Right atrium auricular region (tissue), 2 donors: Measurements from ENCODE around the gene AKAP8L. TPM values are rescaled to one million over a fixed set of nuclear protein-coding genes. Genes with fewer than 3 reads are reported as not detected.
"Not testable (repeated sequence)": the region's sequence is repeated elsewhere in the genome, so short reads cannot be mapped to it uniquely, and the experiment has no call there.

Experiments used
- DNase-seq: peaks from one replicate; pipeline ENCODE4 v3.0.0-alpha.2; 2019; ENCODE audit warnings: low spot score
- H3K27ac ChIP-seq, 2 donors: fragments of 200-600 bp; sonication (generic); 1 replicate in 1 of 2; 2 replicates in 1 of 2; pipeline ENCODE4 v1.5.1; 2016 to 2019
- H3K27me3 ChIP-seq, 2 donors: fragments of 200-600 bp; sonication (generic); one replicate each; pipeline versions ENCODE4 v1.5.1 to v1.6.0; 2017 to 2019
- H3K36me3 ChIP-seq: fragments of 200-600 bp; sonication (generic); one replicate; pipeline ENCODE4 v1.5.1; 2016
- H3K4me1 ChIP-seq, 2 donors: fragments of 200-600 bp; sonication (generic); one replicate each; pipeline versions ENCODE4 v1.5.1 to v1.6.0; 2017 to 2019
- H3K4me3 ChIP-seq, 2 donors: fragments of 200-600 bp; sonication (generic); 1 replicate in 1 of 2; 2 replicates in 1 of 2; pipeline ENCODE4 v1.5.1; 2017 to 2019; ENCODE audit warnings: mild to moderate bottlenecking in 1 of 2, moderate library complexity in 1 of 2
- H3K9me3 ChIP-seq, 2 donors: fragments of 200-600 bp; sonication (generic); one replicate each; pipeline ENCODE4 v1.5.1; 2019
- microRNA counts, 2 donors: library from miRNA; unstranded; fragments of <30 nt; microRNA quantifications; one replicate each; lab custom pipeline; 2016 to 2017
- microRNA-seq, 2 donors: library from miRNA; unstranded; fragments of <30 nt; microRNA quantifications; one replicate each; pipeline ENCODE4, GENCODE V29; 2016 to 2017; ENCODE audit warnings: borderline number of aligned reads in 2 of 2, borderline replicate concordance in 1 of 2
- total RNA-seq, 2 donors: library from RNA; depleted of rRNA; stranded (reverse); fragments of >200 nt; gene quantifications; one replicate each; pipeline ENCODE4 v1.1.0, GENCODE V29; 2016
- TF ChIP-seq, protein P1 (sequence below), 2 donors: fragments of 200-600 bp; sonication (generic); IDR thresholded peaks; one replicate each; pipeline ENCODE4 v1.5.1; 2019; ENCODE audit warnings: antibody characterized with exemption in 2 of 2

The AKAP8L gene
- total RNA-seq, 2 donors from 2014 or later, result 66.5 to 78.2 TPM

- Histone ChIP-seq H3K36me3 (no peaks in the 10 kb centered on the region), H3K4me3 (no peak overlapping the region), H3K4me1 (peaks cover 0 to 33% of the 10 kb centered on the region in 2 donors), H3K9me3 (no peaks in the 10 kb centered on the region), H3K27me3 (no peaks in the 10 kb centered on the region), H3K27ac (peak overlapping the region; percentile 6 to 57)
- no peak for DNase-seq
- TF ChIP-seq, protein P1, sequence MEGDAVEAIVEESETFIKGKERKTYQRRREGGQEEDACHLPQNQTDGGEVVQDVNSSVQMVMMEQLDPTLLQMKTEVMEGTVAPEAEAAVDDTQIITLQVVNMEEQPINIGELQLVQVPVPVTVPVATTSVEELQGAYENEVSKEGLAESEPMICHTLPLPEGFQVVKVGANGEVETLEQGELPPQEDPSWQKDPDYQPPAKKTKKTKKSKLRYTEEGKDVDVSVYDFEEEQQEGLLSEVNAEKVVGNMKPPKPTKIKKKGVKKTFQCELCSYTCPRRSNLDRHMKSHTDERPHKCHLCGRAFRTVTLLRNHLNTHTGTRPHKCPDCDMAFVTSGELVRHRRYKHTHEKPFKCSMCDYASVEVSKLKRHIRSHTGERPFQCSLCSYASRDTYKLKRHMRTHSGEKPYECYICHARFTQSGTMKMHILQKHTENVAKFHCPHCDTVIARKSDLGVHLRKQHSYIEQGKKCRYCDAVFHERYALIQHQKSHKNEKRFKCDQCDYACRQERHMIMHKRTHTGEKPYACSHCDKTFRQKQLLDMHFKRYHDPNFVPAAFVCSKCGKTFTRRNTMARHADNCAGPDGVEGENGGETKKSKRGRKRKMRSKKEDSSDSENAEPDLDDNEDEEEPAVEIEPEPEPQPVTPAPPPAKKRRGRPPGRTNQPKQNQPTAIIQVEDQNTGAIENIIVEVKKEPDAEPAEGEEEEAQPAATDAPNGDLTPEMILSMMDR (IDR thresholded peaks at IDR 0.05), result no peak
Observed at GRCh38 chr19:15337202-15337601, 81.6 kb downstream of the AKAP8L start.

- not testable (repeated sequence) for H3K36me3 ChIP-seq, H3K4me3 ChIP-seq, DNase-seq, H3K9me3 ChIP-seq, H3K27me3 ChIP-seq
- peaks cover 0 to 34% of the 10 kb centered on the region in 2 donors for H3K4me1 ChIP-seq
- peak overlapping the region; percentile 6 to 57 for H3K27ac ChIP-seq
Observed at GRCh38 chr19:15335992-15336391, 82.8 kb downstream of the AKAP8L start.

GRCh38 chr19:15332311-15332996 is 86.3 kb downstream of the AKAP8L start, which contains the start of gene BRD4:
Gene BRD4 (minus strand): TSS chr19:15332539. CDS start chr19:15273099, 59,440 bp downstream.
- Histone ChIP-seq H3K36me3 (no peaks in the 10 kb centered on the region), H3K4me3 (peak within 1 kb of the TSS; percentile 79 to 97), H3K27ac (peak within 1 kb of the TSS; percentile 88), H3K9me3 (no peaks in the 10 kb centered on the region), H3K27me3 (no peaks in the 10 kb centered on the region), H3K4me1 (peaks cover 0 to 69% of the 10 kb centered on the region in 2 donors)
- TF ChIP-seq, protein P1 (IDR thresholded peaks at IDR 0.05), result no peak
- DNase-seq, result no peak

DNA sequence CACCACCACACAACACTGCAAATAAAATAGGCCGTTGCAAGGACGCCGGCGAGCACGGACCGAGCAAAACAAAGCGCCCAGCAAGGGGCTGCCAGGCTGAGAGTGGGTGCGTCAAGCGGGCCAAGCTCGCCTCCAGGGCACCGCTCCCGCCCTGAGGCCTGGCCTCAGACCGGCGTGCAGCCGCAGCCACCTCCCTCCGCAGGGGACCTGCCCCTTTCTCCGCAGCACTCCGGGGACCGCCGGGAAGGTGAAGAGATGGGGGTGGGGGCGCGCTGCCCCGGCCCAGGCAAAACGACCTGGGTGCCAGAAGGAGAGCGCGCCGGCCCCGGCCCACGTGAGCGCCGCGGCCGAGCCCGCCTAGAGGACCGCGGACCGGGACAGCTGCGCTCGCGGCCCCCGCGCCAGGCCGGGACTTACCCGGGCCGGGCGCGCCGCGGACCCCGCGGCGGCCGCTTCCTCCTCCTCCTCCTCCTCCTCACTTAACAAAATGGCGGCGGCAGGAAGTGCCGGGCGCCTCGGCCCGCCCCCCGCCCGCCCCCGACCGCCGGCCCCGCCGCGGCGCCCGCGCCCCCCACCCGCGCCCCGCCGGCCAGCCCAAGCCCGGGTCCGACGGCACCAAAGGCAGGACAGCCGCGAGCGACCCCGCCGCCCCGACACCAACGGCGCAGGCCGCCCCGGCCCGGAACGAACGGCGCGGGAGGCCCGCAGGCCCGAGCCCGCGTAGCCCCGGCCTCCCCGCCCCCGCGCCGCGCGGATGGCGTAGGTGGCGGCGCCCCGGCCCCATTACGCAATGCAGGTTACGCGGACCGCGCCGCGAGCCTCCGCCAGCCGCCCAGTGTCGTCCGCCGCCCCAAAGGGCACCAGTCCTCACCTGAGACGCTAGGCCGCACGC is 87.1 kb downstream of the AKAP8L start:
- no peak for DNase-seq

DNA sequence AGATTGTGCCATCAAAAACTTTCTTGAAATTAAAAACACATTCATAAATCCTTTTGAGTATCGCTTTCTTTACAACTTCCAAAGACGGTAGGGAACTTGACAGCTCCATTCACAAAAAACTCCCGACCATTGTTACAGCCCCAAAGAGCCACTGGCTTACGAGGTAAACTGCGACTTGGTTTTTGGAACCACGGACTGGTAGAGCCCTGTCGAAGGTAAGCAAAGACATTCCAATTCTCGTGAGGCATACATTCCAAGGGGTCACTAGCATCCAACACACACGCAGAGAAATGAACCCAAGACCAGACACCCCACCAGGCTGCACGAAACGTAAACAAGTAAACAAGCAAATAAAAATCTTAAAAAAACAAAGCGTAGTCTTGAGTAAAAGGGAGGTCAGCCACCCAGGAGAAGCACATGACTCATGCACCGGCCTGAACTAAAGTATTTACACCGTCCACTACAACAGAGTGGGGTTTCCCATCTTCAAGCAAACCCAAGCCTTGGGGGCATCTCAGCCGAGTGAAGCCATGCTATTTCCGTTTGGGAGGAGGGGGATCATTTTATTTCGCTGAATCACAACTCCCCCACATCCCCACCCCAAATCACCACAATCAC is 87.9 kb downstream of the AKAP8L start:
- Histone ChIP-seq H3K27ac (peak overlapping the region; percentile 88), H3K4me3 (peak overlapping the region; percentile 79 to 97), H3K4me1 (peaks cover 0 to 71% of the 10 kb centered on the region in 2 donors), H3K9me3 (no peaks in the 10 kb centered on the region), H3K36me3 (no peaks in the 10 kb centered on the region), H3K27me3 (no peaks in the 10 kb centered on the region)
- TF ChIP-seq, protein P1 (IDR thresholded peaks at IDR 0.05), result no peak
- no peak for DNase-seq

More for the DNA sequence above, 87.1 kb downstream of the AKAP8L start:
- TF ChIP-seq, protein P1 (IDR thresholded peaks at IDR 0.05), result no peak
- Histone ChIP-seq H3K9me3 (no peaks in the 10 kb centered on the region), H3K4me1 (peaks cover 0 to 71% of the 10 kb centered on the region in 2 donors), H3K27me3 (no peaks in the 10 kb centered on the region), H3K36me3 (no peaks in the 10 kb centered on the region), H3K4me3 (peak overlapping the region; percentile 79 to 97), H3K27ac (peak overlapping the region; percentile 88)

MicroRNAs encoded within 50 kb of the gene (microRNA counts, 767-probe panel; counts per million panel counts)
- microRNA hsa-miR-1470 (lab: Ali Mortazavi, UCI), result 0 to 496 counts per million in 2 donors

Small RNAs within 50 kb of the gene (microRNA-seq; reads per million reads assigned to microRNA genes)
- gene MIR1470, result 0 reads per million in 2 donors

Other genes with a start within 250 kb of the AKAP8L start
- gene NOTCH3, start 218.0 kb downstream of the AKAP8L start, total RNA-seq, result 10 to 100 TPM; 16.8 to 34.2 TPM
- gene EPHX3, start 186.5 kb downstream of the AKAP8L start, total RNA-seq, result under 1 TPM; 0.52 to 0.63 TPM
- gene BRD4, start 86.4 kb downstream of the AKAP8L start, total RNA-seq, result 10 to 100 TPM; 23.6 to 41.0 TPM
- 10 to 100 TPM; 12.3 to 17.9 TPM for gene AKAP8, start 39.2 kb downstream of the AKAP8L start, total RNA-seq
- 10 to 100 TPM; 22.4 to 44.2 TPM for gene WIZ, start 31.0 kb upstream of the AKAP8L start, total RNA-seq
- gene RASAL3, start 45.6 kb upstream of the AKAP8L start, total RNA-seq, result 1 to 10 TPM in 1 of 2 donors, under 1 TPM in 1; 0.48 to 1.7 TPM
- gene PGLYRP2, start 60.5 kb upstream of the AKAP8L start, total RNA-seq, result not detected
- not detected for gene CYP4F22, start 89.5 kb upstream of the AKAP8L start, total RNA-seq
- gene CYP4F8, start 196.2 kb upstream of the AKAP8L start, total RNA-seq, result not detected
- under 1 TPM in 1 of 2 donors, not detected in 1; 0.15 TPM for gene CYP4F3, start 221.9 kb upstream of the AKAP8L start, total RNA-seq